ENCODE results near the gene SLC7A11.

SLC7A11 gene

DNA sequence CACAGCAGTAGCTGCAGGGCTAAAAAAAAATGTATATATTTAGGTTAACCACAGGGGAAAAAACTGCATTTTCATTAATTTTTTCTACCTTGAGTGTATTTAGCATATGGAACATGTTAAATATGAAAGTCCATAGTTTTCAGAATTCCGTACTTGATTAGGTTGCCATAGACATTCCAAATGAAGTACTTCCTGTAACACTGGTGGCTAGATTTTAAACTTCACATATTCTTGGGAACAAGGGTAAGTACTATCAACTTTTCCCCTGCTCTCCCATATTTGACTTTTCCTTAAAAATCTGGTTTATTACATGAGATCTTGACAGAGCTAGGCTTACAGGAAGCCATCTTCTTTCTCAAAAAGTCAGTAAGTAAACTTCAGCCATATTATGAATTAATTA is 9.8 kb downstream of the SLC7A11 start:
- no peaks in the 10 kb centered on the region for H3K27me3 ChIP-seq (ENCODE audit: control insufficient read depth, insufficient read depth, low read length)
- no peak overlapping the region for H3K27ac ChIP-seq (ENCODE audit: low read depth, low read length)
- H3K9ac ChIP-seq (ENCODE audit: low read length) = no peak overlapping the region
- H3K4me1 ChIP-seq (ENCODE audit: control insufficient read depth, insufficient read depth, low read length) = peaks cover 16% of the 10 kb centered on the region
- H3K36me3 ChIP-seq (ENCODE audit: control insufficient read depth, insufficient read depth, low read length) = peaks cover 52% of the 10 kb centered on the region
- no peak overlapping the region for H3K4me3 ChIP-seq (ENCODE audit: low read depth, low read length)
- no peaks in the 10 kb centered on the region for H3K9me3 ChIP-seq (ENCODE audit: control insufficient read depth, insufficient read depth, low read depth, low read length)

DNA sequence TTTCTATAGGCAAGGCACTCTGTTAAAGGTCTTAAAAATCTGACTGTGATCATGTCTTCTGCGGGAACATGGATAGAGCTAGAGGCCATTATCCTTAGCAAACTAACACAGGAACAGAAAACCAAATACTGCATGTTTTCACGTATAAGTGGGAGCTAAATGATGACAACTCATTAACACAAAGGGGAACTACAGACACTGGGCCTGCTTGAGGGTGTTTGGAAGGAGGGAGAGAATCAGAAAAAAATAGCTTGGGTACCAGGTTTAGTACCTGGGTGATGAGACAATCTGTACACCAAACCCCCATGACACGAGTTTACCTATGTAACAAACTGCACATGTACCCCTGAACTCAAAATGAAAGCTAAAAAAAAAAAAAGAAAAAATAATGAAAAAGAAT is 12.1 kb downstream of the SLC7A11 start:
- H3K9me3 ChIP-seq (ENCODE audit: control insufficient read depth, insufficient read depth, low read depth, low read length) = no peaks in the 10 kb centered on the region
- peaks cover 36% of the 10 kb centered on the region for H3K36me3 ChIP-seq (ENCODE audit: control insufficient read depth, insufficient read depth, low read length)
- H3K4me3 ChIP-seq (ENCODE audit: low read depth, low read length) = no peak overlapping the region
- peaks cover 32% of the 10 kb centered on the region for H3K4me1 ChIP-seq (ENCODE audit: control insufficient read depth, insufficient read depth, low read length)
- H3K27ac ChIP-seq (ENCODE audit: low read depth, low read length) = no peak overlapping the region
- H3K9ac ChIP-seq (ENCODE audit: low read length) = no peak overlapping the region
- H3K27me3 ChIP-seq (ENCODE audit: control insufficient read depth, insufficient read depth, low read length) = no peaks in the 10 kb centered on the region

DNA sequence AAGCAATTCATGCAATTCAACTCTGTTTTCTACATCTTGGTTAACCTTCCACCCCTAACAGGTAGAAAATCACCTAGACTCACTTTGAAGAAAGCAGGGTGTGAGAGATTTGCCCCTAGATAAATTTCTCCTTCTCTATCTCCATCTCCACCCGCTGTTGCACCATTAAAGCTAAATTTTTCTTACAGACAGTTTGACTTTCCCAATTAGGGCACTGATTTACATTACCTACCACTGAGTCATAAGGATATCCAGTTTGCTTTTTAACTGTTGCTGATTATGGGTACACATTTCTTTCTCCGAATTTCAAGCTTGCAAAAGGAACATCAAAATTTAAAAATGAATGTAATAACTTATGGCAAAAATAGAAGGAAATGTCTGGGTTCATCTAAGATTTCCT is 13.0 kb downstream of the SLC7A11 start:
- peaks cover 37% of the 10 kb centered on the region for H3K4me1 ChIP-seq (ENCODE audit: control insufficient read depth, insufficient read depth, low read length)
- no peak overlapping the region for H3K27ac ChIP-seq (ENCODE audit: low read depth, low read length)
- no peaks in the 10 kb centered on the region for H3K9me3 ChIP-seq (ENCODE audit: control insufficient read depth, insufficient read depth, low read depth, low read length)
- no peak overlapping the region for H3K4me3 ChIP-seq (ENCODE audit: low read depth, low read length)
- no peak overlapping the region for H3K9ac ChIP-seq (ENCODE audit: low read length)
- peaks cover 29% of the 10 kb centered on the region for H3K36me3 ChIP-seq (ENCODE audit: control insufficient read depth, insufficient read depth, low read length)
- H3K27me3 ChIP-seq (ENCODE audit: control insufficient read depth, insufficient read depth, low read length) = no peaks in the 10 kb centered on the region

DNA sequence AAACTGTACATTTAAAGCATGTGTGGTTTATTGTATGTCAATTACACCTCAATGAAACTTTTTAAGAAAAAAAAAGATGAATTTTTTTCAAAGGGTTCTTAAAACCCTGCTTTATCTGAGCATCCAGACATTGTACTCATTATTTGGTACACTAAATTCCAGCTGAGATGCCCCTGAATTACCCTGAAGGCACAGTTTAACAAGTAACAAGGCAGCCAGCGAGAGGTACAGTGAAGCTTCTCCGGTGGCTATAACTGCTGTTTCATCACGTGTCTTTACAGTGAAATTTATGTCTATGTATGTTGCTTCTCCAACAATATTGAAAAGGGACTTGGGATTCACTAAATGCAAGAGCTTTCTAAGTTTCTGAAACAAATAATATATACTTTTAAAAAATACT is 15.8 kb downstream of the SLC7A11 start:
- peaks cover 60% of the 10 kb centered on the region for H3K4me1 ChIP-seq (ENCODE audit: control insufficient read depth, insufficient read depth, low read length)
- H3K4me3 ChIP-seq (ENCODE audit: low read depth, low read length) = no peak overlapping the region
- peak overlapping the region; percentile 47; the same call in 1 of the 2 replicates for H3K27ac ChIP-seq (ENCODE audit: low read depth, low read length)
- H3K27me3 ChIP-seq (ENCODE audit: control insufficient read depth, insufficient read depth, low read length) = no peaks in the 10 kb centered on the region
- H3K9me3 ChIP-seq (ENCODE audit: control insufficient read depth, insufficient read depth, low read depth, low read length) = no peaks in the 10 kb centered on the region
- peaks cover 10% of the 10 kb centered on the region for H3K36me3 ChIP-seq (ENCODE audit: control insufficient read depth, insufficient read depth, low read length)
- no peak overlapping the region for H3K9ac ChIP-seq (ENCODE audit: low read length)

DNA sequence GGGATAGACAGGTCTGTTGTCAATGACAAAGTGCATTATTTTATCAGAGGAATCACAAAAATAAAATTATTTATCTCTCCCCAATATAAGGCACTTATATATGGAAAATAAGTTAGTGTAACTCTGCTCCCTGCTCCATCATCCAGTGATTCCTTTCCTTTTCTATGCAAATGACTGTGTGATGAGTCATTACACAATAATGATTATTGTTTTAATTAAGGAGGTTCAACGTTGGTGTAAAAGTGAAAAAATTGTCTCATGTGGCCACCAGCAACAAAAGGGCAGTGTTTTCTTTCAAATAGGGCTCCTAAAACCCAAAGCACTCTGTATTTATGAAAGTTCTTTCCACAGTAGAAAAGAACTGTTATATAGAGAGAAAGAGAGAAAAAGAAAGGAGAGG is 16.7 kb downstream of the SLC7A11 start:
- H3K9ac ChIP-seq (ENCODE audit: low read length) = no peak overlapping the region
- no peaks in the 10 kb centered on the region for H3K9me3 ChIP-seq (ENCODE audit: control insufficient read depth, insufficient read depth, low read depth, low read length)
- peak overlapping the region; percentile 47; the same call in 1 of the 2 replicates for H3K27ac ChIP-seq (ENCODE audit: low read depth, low read length)
- peaks cover 63% of the 10 kb centered on the region for H3K4me1 ChIP-seq (ENCODE audit: control insufficient read depth, insufficient read depth, low read length)
- H3K36me3 ChIP-seq (ENCODE audit: control insufficient read depth, insufficient read depth, low read length) = peaks cover 4% of the 10 kb centered on the region
- no peaks in the 10 kb centered on the region for H3K27me3 ChIP-seq (ENCODE audit: control insufficient read depth, insufficient read depth, low read length)
- no peak overlapping the region for H3K4me3 ChIP-seq (ENCODE audit: low read depth, low read length)

DNA sequence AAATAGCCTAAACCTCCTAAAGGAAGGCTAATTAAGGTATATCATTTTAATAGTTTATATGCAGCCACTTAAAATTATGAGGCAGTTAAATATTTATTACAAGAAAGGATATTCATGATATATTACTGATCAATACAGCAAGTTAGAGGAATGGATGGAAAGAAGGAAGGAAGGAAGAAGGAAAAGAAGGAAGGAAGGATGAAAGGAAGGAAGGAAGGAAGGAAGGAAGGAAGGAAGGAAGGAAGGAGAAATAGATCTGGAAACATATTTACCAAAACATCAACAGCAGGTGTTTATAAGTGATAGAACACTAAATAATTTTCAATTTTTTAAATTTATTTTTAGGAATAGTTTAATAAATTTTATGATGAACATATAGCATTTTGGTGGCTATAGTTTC is 17.5 kb downstream of the SLC7A11 start:
- Histone ChIP-seq H3K9me3 (ENCODE audit: control insufficient read depth, insufficient read depth, low read depth, low read length) (no peaks in the 10 kb centered on the region), H3K27ac (ENCODE audit: low read depth, low read length) (no peak overlapping the region), H3K9ac (ENCODE audit: low read length) (no peak overlapping the region), H3K4me3 (ENCODE audit: low read depth, low read length) (no peak overlapping the region), H3K27me3 (ENCODE audit: control insufficient read depth, insufficient read depth, low read length) (no peaks in the 10 kb centered on the region), H3K4me1 (ENCODE audit: control insufficient read depth, insufficient read depth, low read length) (peaks cover 63% of the 10 kb centered on the region), H3K36me3 (ENCODE audit: control insufficient read depth, insufficient read depth, low read length) (peaks cover 4% of the 10 kb centered on the region)

DNA sequence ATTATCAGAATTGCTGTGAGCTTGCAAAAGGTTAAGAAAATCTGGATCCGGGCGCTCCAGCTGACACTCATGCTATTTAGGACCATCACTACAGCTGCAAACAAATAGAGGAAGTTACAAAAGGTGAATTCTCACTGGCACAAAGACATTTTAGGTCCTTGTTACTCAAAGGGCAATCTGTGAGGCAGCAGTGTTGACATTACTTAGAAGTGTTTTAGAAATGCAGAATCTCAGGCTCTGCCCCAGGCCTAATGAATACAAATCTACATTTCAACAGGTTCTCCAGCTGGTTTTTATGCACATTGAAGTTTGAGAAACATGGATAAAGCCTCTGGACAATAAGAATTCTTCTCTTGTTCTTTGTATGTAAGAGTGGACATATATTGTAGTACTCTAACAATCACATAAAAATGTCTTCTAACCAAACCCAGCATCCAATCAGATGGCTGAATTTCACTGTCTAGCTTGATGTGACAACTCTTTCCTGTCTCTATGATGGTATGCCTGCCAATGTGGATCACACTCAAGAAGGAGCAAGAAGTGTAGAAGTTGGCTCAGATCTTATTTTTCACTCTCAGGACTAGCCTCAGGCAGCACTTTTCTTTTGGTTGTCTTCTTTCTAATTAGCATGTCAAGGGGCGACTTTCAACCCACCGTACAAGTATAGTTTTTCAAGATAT is 18.8 kb downstream of the SLC7A11 start:
- peak overlapping the region; percentile 47 for H3K27ac ChIP-seq (ENCODE audit: low read depth, low read length)
- H3K4me3 ChIP-seq (ENCODE audit: low read depth, low read length) = peak overlapping the region; percentile 19; the same call in 1 of the 2 replicates
- peak overlapping the region; percentile 49 for H3K9ac ChIP-seq (ENCODE audit: low read length)
- peaks cover 13% of the 10 kb centered on the region for H3K36me3 ChIP-seq (ENCODE audit: control insufficient read depth, insufficient read depth, low read length)
- H3K9me3 ChIP-seq (ENCODE audit: control insufficient read depth, insufficient read depth, low read depth, low read length) = no peaks in the 10 kb centered on the region
- no peaks in the 10 kb centered on the region for H3K27me3 ChIP-seq (ENCODE audit: control insufficient read depth, insufficient read depth, low read length)
- peaks cover 61% of the 10 kb centered on the region for H3K4me1 ChIP-seq (ENCODE audit: control insufficient read depth, insufficient read depth, low read length)

DNA sequence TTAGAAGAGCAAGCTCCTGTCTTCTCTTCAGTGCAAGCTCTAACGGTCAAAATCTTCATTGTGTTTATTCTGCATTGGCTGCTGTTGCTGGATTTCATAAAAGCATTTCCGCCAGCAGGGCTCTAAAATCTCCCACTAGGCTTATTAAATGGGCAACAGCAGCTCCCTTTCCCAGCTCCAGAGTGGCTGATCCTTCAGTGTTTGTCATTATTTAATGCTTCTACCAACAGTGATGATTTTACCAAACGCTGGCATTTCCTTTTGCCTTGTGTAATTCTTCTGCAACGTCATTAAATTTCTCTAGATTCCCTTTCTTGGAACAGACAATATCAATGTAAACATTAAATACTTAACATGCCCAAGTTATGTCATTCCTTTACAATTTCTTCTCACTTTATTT is 20.1 kb downstream of the SLC7A11 start:
- H3K9ac ChIP-seq (ENCODE audit: low read length) = no peak overlapping the region
- H3K27ac ChIP-seq (ENCODE audit: low read depth, low read length) = peak overlapping the region; percentile 81
- peak overlapping the region; percentile 9 for H3K4me3 ChIP-seq (ENCODE audit: low read depth, low read length)
- peaks cover 10% of the 10 kb centered on the region for H3K36me3 ChIP-seq (ENCODE audit: control insufficient read depth, insufficient read depth, low read length)
- no peaks in the 10 kb centered on the region for H3K9me3 ChIP-seq (ENCODE audit: control insufficient read depth, insufficient read depth, low read depth, low read length)
- H3K4me1 ChIP-seq (ENCODE audit: control insufficient read depth, insufficient read depth, low read length) = peaks cover 52% of the 10 kb centered on the region
- H3K27me3 ChIP-seq (ENCODE audit: control insufficient read depth, insufficient read depth, low read length) = no peaks in the 10 kb centered on the region

DNA sequence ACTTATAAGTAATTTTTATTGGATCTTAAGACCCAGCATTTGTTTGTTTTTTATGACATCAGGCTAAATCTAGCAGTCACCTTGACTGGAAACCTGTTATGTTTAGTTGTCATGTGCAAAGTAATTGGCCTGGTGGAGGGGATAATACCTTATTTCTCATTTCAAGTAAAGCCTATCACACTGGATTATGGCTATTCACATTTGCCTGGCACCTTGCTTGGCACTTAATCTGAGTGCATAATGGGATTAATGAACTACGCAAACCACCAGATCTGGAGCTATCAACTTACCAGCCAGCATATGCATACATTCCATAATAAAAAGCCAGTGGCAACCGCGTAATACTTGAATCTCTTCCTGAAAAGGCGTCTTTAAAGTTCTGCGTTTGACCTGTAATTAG is 23.2 kb downstream of the SLC7A11 start:
- no peak overlapping the region for H3K27ac ChIP-seq (ENCODE audit: low read depth, low read length)
- H3K27me3 ChIP-seq (ENCODE audit: control insufficient read depth, insufficient read depth, low read length) = no peaks in the 10 kb centered on the region
- peaks cover 19% of the 10 kb centered on the region for H3K36me3 ChIP-seq (ENCODE audit: control insufficient read depth, insufficient read depth, low read length)
- peaks cover 41% of the 10 kb centered on the region for H3K4me1 ChIP-seq (ENCODE audit: control insufficient read depth, insufficient read depth, low read length)
- H3K4me3 ChIP-seq (ENCODE audit: low read depth, low read length) = no peak overlapping the region
- no peak overlapping the region for H3K9ac ChIP-seq (ENCODE audit: low read length)
- no peaks in the 10 kb centered on the region for H3K9me3 ChIP-seq (ENCODE audit: control insufficient read depth, insufficient read depth, low read depth, low read length)

DNA sequence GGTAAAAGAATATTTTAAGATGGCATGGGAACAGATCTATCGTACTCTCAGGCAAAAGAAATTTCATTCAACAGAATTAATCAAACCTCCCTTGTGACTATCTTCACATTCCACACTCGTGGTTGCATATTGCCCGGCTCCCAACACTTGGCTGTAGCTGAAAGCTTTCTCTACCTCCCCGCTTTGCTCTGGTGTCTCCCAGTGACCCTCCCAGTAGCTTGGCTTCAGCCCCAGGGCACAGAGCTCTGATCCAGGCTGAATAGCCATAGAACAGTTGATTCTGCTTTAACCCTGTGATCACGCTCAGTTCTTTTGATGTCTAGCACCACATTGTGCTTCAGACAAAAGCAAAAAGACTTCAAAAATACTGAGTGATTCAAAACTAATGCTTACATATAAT is 24.6 kb downstream of the SLC7A11 start:
- Histone ChIP-seq H3K4me1 (ENCODE audit: control insufficient read depth, insufficient read depth, low read length) (peaks cover 30% of the 10 kb centered on the region), H3K4me3 (ENCODE audit: low read depth, low read length) (no peak overlapping the region), H3K27me3 (ENCODE audit: control insufficient read depth, insufficient read depth, low read length) (no peaks in the 10 kb centered on the region), H3K36me3 (ENCODE audit: control insufficient read depth, insufficient read depth, low read length) (peaks cover 32% of the 10 kb centered on the region), H3K27ac (ENCODE audit: low read depth, low read length) (no peak overlapping the region), H3K9me3 (ENCODE audit: control insufficient read depth, insufficient read depth, low read depth, low read length) (no peaks in the 10 kb centered on the region), H3K9ac (ENCODE audit: low read length) (no peak overlapping the region)

DNA sequence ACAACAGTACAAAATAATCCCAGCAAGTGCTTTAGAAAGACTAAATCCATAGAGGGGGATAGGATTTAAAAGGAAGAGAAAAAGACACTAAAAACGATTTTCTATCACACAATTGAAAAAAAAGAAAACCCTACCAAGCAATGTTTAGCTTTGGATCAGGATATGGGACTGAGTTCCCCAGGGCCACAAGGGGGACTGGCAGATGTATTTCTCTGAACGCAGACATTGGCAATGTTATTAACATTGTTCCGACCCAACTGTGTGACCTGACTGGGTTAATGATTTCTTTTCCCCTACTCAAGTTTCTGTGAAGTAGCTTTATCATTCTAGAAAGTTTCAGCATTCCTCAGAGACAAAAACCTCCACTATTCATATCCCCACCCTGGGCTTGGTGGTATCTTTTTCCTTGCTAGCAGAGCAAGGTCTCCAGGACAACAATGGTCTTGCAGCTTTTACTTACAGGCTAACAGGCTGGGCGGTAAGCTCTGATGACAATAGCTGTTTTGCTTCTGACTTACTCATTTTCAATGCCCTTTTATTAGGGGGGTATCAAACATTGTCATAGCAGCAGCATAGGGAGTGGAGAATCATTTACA is 25.8 kb downstream of the SLC7A11 start:
- Histone ChIP-seq H3K9me3 (ENCODE audit: control insufficient read depth, insufficient read depth, low read depth, low read length) (no peaks in the 10 kb centered on the region), H3K4me1 (ENCODE audit: control insufficient read depth, insufficient read depth, low read length) (peaks cover 20% of the 10 kb centered on the region), H3K36me3 (ENCODE audit: control insufficient read depth, insufficient read depth, low read length) (peaks cover 40% of the 10 kb centered on the region), H3K9ac (ENCODE audit: low read length) (peak overlapping the region; percentile 34), H3K27me3 (ENCODE audit: control insufficient read depth, insufficient read depth, low read length) (no peaks in the 10 kb centered on the region), H3K4me3 (ENCODE audit: low read depth, low read length) (no peak overlapping the region), H3K27ac (ENCODE audit: low read depth, low read length) (peak overlapping the region; percentile 10; the same call in 1 of the 2 replicates)
